HepG2 (cell line): ENCODE data around the gene BIRC7. TPM values are rescaled to one million over a fixed set of nuclear protein-coding genes. Genes with fewer than 3 reads are reported as not detected.

Source experiments
- ATAC-seq: fragments of 200-7000 bp; cut with Tn5 transposase; 3 replicates; pipeline ENCODE4 v1.9.1; 2020; ENCODE audit warnings: mild to moderate bottlenecking, moderate library complexity
- BruUV-seq: library from RNA; stranded (reverse); fragments of 400-500 nt; replicated peaks from 2 replicates; lab custom pipeline; 2021; lab: Mats Ljungman, UMichigan
- CTCF ChIA-PET: fragments of 300-600 bp; formaldehyde crosslinking; extraction: SDS; loops from one replicate; lab custom pipeline; 2021; ENCODE audit warnings: low total read pairs, inconsistent platforms, low intra/inter-chr PET ratio; lab: Yijun Ruan, JAX
- POLR2A ChIA-PET: fragments of 350-600 bp; sonication (Branson Sonifier 250); formaldehyde crosslinking; loops from one replicate; lab custom pipeline; 2020; ENCODE audit warnings: antibody characterized with exemption, inconsistent platforms; lab: Yijun Ruan, JAX
- DNase-seq: peaks from one replicate; pipeline ENCODE4 v3.0.0-alpha.2; 2015; ENCODE audit warnings: low spot score
- FAIRE-seq: peaks from 3 replicates; lab custom pipeline; 2011; peaks lifted over from hg19 to GRCh38; lab: Jason Lieb, UNC
- H2AFZ ChIP-seq: one replicate; pipeline ENCODE4 v1.6.1; 2011; ENCODE audit warnings: low read length, inconsistent platforms
- H3K27ac ChIP-seq: fragments of 300-600 bp; 3 replicates; pipeline ENCODE4 v1.8.0; 2011; ENCODE audit warnings: mixed run types, mild to moderate bottlenecking, mixed read lengths, low read length, inconsistent platforms; ENCODE audit not compliant: insufficient read depth; ENCODE audit errors: extremely low read length
- H3K27me3 ChIP-seq, 2 experiments: fragments of 200-600 bp in 1 of 2; 2 replicates in 1 of 2; 3 replicates in 1 of 2; pipeline versions ENCODE4 v1.6.0 to v1.8.0; 2011; ENCODE audit warnings: low read length in 2 of 2, mild to moderate bottlenecking in 2 of 2, moderate library complexity in 2 of 2, inconsistent platforms in 1 of 2; ENCODE audit not compliant: insufficient read depth in 2 of 2, control insufficient read depth in 1 of 2
- H3K36me3 ChIP-seq, 2 experiments: fragments of 200-600 bp in 1 of 2; replicated peaks in 1 of 2; 2 replicates in 1 of 2; 3 replicates in 1 of 2; pipeline versions ENCODE4 v1.5.1 to v1.8.0; 2011; ENCODE audit warnings: low read length in 2 of 2, inconsistent platforms in 1 of 2; ENCODE audit not compliant: insufficient read depth in 2 of 2, control insufficient read depth in 1 of 2
- H3K4me1 ChIP-seq: 2 replicates; pipeline ENCODE4 v1.5.1; 2012; ENCODE audit warnings: low read length, inconsistent platforms; ENCODE audit not compliant: insufficient read depth
- H3K4me2 ChIP-seq: 2 replicates; pipeline ENCODE4 v1.6.0; 2011; ENCODE audit warnings: low read depth, low read length, inconsistent platforms
- H3K4me3 ChIP-seq, 3 experiments: fragments of 200-600 bp in 1 of 3; sonication (generic), shearing (Covaris generic) in 1 of 3; replicated peaks in 1 of 3; 2 replicates each; pipeline ENCODE4 v1.5.1; 2011 to 2016; ENCODE audit warnings: low read length in 3 of 3, inconsistent platforms in 2 of 3, low read depth in 2 of 3, mild to moderate bottlenecking in 2 of 3, control low read depth in 1 of 3, mixed read lengths in 1 of 3; ENCODE audit not compliant: insufficient read depth in 1 of 3
- H3K79me2 ChIP-seq: one replicate; pipeline ENCODE4 v1.6.1; 2011; ENCODE audit warnings: low read length, inconsistent platforms; ENCODE audit not compliant: insufficient read depth
- H3K9ac ChIP-seq: 2 replicates; pipeline ENCODE4 v1.6.0; 2011; ENCODE audit warnings: mild to moderate bottlenecking, low read depth, low read length, inconsistent platforms; ENCODE audit not compliant: insufficient read depth
- H3K9me3 ChIP-seq: 2 replicates; pipeline ENCODE4 v1.5.1; 2012; ENCODE audit warnings: mild to moderate bottlenecking, low read length
- H4K20me1 ChIP-seq: 2 replicates; pipeline ENCODE4 v1.6.0; 2011; ENCODE audit warnings: inconsistent platforms, mild to moderate bottlenecking, low read length, moderate library complexity; ENCODE audit not compliant: insufficient read depth
- AGO2 ChIP-seq: fragments of 200-400 bp; formaldehyde crosslinking; optimal IDR thresholded peaks from 2 replicates; pipeline ENCODE3; 2017; ENCODE audit warnings: mild to moderate bottlenecking, low read depth, low read length, moderate library complexity
- HOXD1 ChIP-seq: sonication (generic); formaldehyde crosslinking; IDR thresholded peaks from 2 replicates; pipeline ENCODE4 v1.5.0; 2020; ENCODE audit warnings: missing genetic modification reagents
- PBX3 ChIP-seq: sonication (generic); formaldehyde crosslinking; IDR thresholded peaks from 2 replicates; pipeline ENCODE4 v1.8.1; 2023; ENCODE audit warnings: missing genetic modification reagents, inconsistent platforms, borderline replicate concordance
- PLSCR1 ChIP-seq: sonication (generic); formaldehyde crosslinking; IDR thresholded peaks from 2 replicates; pipeline ENCODE4 v1.5.0; 2020; ENCODE audit warnings: missing genetic modification reagents, mild to moderate bottlenecking, borderline replicate concordance
- POLR2A ChIP-seq, 2 experiments: IDR thresholded peaks; 2 replicates each; pipeline ENCODE4 v1.6.1; 2011; ENCODE audit warnings: low read depth in 2 of 2, low read length in 2 of 2, mild to moderate bottlenecking in 1 of 2, moderate library complexity in 1 of 2; ENCODE audit not compliant: insufficient read depth in 1 of 2
- TCF7 ChIP-seq: sonication (generic); IDR thresholded peaks from 2 replicates; pipeline ENCODE4 v1.6.1; 2016; ENCODE audit warnings: antibody characterized with exemption, low read depth
- ZC3H13 ChIP-seq: sonication (generic); formaldehyde crosslinking; IDR thresholded peaks from 2 replicates; pipeline ENCODE4 v1.8.1; 2023; ENCODE audit warnings: mild to moderate bottlenecking, missing genetic modification reagents, moderate library complexity
- ZIK1 ChIP-seq: sonication (generic); formaldehyde crosslinking; IDR thresholded peaks from 2 replicates; pipeline ENCODE4 v1.5.0; 2020; ENCODE audit warnings: mild to moderate bottlenecking, low read depth, missing genetic modification reagents, borderline replicate concordance
- ZKSCAN1 ChIP-seq: fragments of 150-350 bp; IDR thresholded peaks from 2 replicates; pipeline ENCODE4 v1.6.1; 2014; ENCODE audit warnings: low read length
- ZNF138 ChIP-seq: sonication (generic); formaldehyde crosslinking; IDR thresholded peaks from 2 replicates; pipeline ENCODE4 v1.5.0; 2020; ENCODE audit warnings: mild to moderate bottlenecking, low read depth, missing genetic modification reagents
- ZNF235 ChIP-seq: sonication (generic); formaldehyde crosslinking; IDR thresholded peaks from 2 replicates; pipeline ENCODE4 v1.8.1; 2023; ENCODE audit warnings: mild to moderate bottlenecking, missing genetic modification reagents, borderline replicate concordance
- ZNF251 ChIP-seq: sonication (generic); formaldehyde crosslinking; IDR thresholded peaks from 2 replicates; pipeline ENCODE4 v1.9.0; 2021; ENCODE audit warnings: mild to moderate bottlenecking, missing genetic modification reagents
- WGBS: methylation state at CpG from one replicate; pipeline ENCODE4 v1.1.6; 2017; ENCODE audit warnings: low lambda C conversion rate; 5-methylcytosine and 5-hydroxymethylcytosine counted together
- in situ Hi-C: cut with HindIII; loops from 2 replicates; pipeline ENCODE4 v1.10.0; 2017; ENCODE audit warnings: low pct_unique_long_range_greater_than_20kb; ENCODE audit not compliant: extremely low pct_ligation_motif_present
- intact Hi-C: fragments of 100-400 bp; cut with micrococcal nuclease; formaldehyde crosslinking; loops from one replicate; pipeline ENCODE4 v1.10.0; 2022; ENCODE audit not compliant: unreplicated experiment
- polyA plus RNA-seq, 8 experiments: library from polyadenylated mRNA; depleted of rRNA in 3 of 8; stranded (reverse) in 7 of 8; unstranded in 1 of 8; fragments of >200 nt; fragmentation: Illumina TruSeq in 4 of 8; extraction: Trizol in 4 of 8; gene quantifications; 2 replicates each; pipeline versions ENCODE4 v1.2.1 to v1.2.3, GENCODE V29; 2011 to 2016; ENCODE audit warnings: low read depth in 4 of 8, missing spikeins in 1 of 8, mixed read lengths in 1 of 8; ENCODE audit not compliant: insufficient read depth in 1 of 8
- total RNA-seq, 5 experiments: library from RNA; depleted of rRNA; stranded (reverse); fragments of >200 nt; fragmentation: Illumina TruSeq; extraction: Trizol; gene quantifications; 2 replicates each; pipeline ENCODE4 v1.2.3, GENCODE V29; 2016; ENCODE audit warnings: low read depth in 1 of 5
- TF ChIP-seq, protein P1 (sequence below), 2 experiments: IDR thresholded peaks; 2 replicates each; pipeline ENCODE4 v1.6.1; 2011 to 2012; ENCODE audit warnings: low read length in 2 of 2, borderline replicate concordance in 1 of 2, low read depth in 1 of 2, mild to moderate bottlenecking in 1 of 2, moderate library complexity in 1 of 2
- TF ChIP-seq, protein P2 (sequence below): sonication (generic); formaldehyde crosslinking; conservative IDR thresholded peaks from 2 replicates; pipeline ENCODE4 v1.4.0; 2020; ENCODE audit warnings: missing genetic modification reagents
- TF ChIP-seq, protein P3 (sequence below): IDR thresholded peaks from 2 replicates; pipeline ENCODE4 v1.6.1; 2016; ENCODE audit warnings: control low read depth

Gene BIRC7
- total and polyA plus RNA-seq, 2 of the 13 experiments (the other 11 are each of a cell fraction or from before 2014, with no cell fraction given), result 0.27 to 5.1 TPM

- CTCF ChIA-PET, result no interaction called here
- FAIRE-seq, result no peak
- no peaks in the 10 kb centered on the region for H3K27me3 ChIP-seq
- in situ Hi-C loops, result no loop called here
- no peak; the same call in 1 of the 3 replicates for ATAC-seq
- H3K9me3 ChIP-seq, result no peaks in the 10 kb centered on the region
- no peak for DNase-seq
- intact Hi-C loops, result no loop called here
- peaks cover 45% of the 10 kb centered on the region for H3K79me2 ChIP-seq
- no peak overlapping the region for H3K4me2 ChIP-seq
- H3K27ac ChIP-seq, result no peak overlapping the region
- H3K36me3 ChIP-seq, result peaks cover 33 to 57% of the 10 kb centered on the region in 2 experiments
- no peak overlapping the region for H3K4me3 ChIP-seq
- H2AFZ ChIP-seq, result no peak overlapping the region
- no TSS peak for BruUV-seq
- H4K20me1 ChIP-seq, result peaks cover 64% of the 10 kb centered on the region
- WGBS, result 93% methylated on average over 9 of the region's 9 CpGs
- no peak overlapping the region for H3K9ac ChIP-seq
- POLR2A ChIA-PET, result no interaction called here
- H3K4me1 ChIP-seq, result peaks cover 30% of the 10 kb centered on the region
- TF ChIP-seq, protein P1, sequence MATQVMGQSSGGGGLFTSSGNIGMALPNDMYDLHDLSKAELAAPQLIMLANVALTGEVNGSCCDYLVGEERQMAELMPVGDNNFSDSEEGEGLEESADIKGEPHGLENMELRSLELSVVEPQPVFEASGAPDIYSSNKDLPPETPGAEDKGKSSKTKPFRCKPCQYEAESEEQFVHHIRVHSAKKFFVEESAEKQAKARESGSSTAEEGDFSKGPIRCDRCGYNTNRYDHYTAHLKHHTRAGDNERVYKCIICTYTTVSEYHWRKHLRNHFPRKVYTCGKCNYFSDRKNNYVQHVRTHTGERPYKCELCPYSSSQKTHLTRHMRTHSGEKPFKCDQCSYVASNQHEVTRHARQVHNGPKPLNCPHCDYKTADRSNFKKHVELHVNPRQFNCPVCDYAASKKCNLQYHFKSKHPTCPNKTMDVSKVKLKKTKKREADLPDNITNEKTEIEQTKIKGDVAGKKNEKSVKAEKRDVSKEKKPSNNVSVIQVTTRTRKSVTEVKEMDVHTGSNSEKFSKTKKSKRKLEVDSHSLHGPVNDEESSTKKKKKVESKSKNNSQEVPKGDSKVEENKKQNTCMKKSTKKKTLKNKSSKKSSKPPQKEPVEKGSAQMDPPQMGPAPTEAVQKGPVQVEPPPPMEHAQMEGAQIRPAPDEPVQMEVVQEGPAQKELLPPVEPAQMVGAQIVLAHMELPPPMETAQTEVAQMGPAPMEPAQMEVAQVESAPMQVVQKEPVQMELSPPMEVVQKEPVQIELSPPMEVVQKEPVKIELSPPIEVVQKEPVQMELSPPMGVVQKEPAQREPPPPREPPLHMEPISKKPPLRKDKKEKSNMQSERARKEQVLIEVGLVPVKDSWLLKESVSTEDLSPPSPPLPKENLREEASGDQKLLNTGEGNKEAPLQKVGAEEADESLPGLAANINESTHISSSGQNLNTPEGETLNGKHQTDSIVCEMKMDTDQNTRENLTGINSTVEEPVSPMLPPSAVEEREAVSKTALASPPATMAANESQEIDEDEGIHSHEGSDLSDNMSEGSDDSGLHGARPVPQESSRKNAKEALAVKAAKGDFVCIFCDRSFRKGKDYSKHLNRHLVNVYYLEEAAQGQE (IDR thresholded peaks at IDR 0.05; ENCODE audit: borderline replicate concordance in 1 of 2, low read depth in 1 of 2, low read length in 2 of 2), result no peak
- no peak for TF ChIP-seq ZIK1
- 0 out of 4 replicates have a peak, but pooled peaks of 1 of the 2 experiments have one; percentile 21 for TF ChIP-seq POLR2A (IDR thresholded peaks at IDR 0.05; ENCODE audit: insufficient read depth in 1 of 2, low read depth in 2 of 2, low read length in 2 of 2)
- TF ChIP-seq ZKSCAN1, result no peak
- TF ChIP-seq HOXD1, result no peak
- TF ChIP-seq PLSCR1 (CRISPR knock-in tag), result no peak
- TF ChIP-seq ZC3H13, result 0 out of 2 replicates have a peak, but pooled peaks have one; percentile 42
- no peak for TF ChIP-seq ZNF138
- TF ChIP-seq, protein P2, sequence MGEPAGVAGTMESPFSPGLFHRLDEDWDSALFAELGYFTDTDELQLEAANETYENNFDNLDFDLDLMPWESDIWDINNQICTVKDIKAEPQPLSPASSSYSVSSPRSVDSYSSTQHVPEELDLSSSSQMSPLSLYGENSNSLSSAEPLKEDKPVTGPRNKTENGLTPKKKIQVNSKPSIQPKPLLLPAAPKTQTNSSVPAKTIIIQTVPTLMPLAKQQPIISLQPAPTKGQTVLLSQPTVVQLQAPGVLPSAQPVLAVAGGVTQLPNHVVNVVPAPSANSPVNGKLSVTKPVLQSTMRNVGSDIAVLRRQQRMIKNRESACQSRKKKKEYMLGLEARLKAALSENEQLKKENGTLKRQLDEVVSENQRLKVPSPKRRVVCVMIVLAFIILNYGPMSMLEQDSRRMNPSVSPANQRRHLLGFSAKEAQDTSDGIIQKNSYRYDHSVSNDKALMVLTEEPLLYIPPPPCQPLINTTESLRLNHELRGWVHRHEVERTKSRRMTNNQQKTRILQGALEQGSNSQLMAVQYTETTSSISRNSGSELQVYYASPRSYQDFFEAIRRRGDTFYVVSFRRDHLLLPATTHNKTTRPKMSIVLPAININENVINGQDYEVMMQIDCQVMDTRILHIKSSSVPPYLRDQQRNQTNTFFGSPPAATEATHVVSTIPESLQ (CRISPR knock-in tag), result no peak
- TF ChIP-seq ZNF251 (CRISPR knock-in tag), result no peak; the same call in 1 of the 2 replicates
- TF ChIP-seq AGO2, result peak; percentile 38
- TF ChIP-seq, protein P3, sequence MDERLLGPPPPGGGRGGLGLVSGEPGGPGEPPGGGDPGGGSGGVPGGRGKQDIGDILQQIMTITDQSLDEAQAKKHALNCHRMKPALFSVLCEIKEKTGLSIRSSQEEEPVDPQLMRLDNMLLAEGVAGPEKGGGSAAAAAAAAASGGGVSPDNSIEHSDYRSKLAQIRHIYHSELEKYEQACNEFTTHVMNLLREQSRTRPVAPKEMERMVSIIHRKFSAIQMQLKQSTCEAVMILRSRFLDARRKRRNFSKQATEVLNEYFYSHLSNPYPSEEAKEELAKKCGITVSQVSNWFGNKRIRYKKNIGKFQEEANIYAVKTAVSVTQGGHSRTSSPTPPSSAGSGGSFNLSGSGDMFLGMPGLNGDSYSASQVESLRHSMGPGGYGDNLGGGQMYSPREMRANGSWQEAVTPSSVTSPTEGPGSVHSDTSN (CRISPR knock-in tag), result no peak
- TF ChIP-seq ZNF235 (CRISPR knock-in tag), result no peak
- no peak for TF ChIP-seq TCF7
- no peak for TF ChIP-seq PBX3
Observed at GRCh38 chr20:63196768-63197470, 38.8 kb upstream of the BIRC7 start.
